Heart right ventricle (tissue), 16 donors: ENCODE results near the gene CDH13. TPM values are rescaled to one million over a fixed set of nuclear protein-coding genes. Genes with fewer than 3 reads are reported as not detected.
"Not testable (repeated sequence)": the region's sequence is repeated elsewhere in the genome, so short reads cannot be mapped to it uniquely, and the experiment has no call there.

Source experiments
- ATAC-seq, 8 donors: fragments of 200-7000 bp; cut with Tn5 transposase; one replicate each; pipeline ENCODE4 v1.9.1; 2020; ENCODE audit warnings: mild to moderate bottlenecking in 8 of 8, moderate library complexity in 8 of 8, moderate number of reproducible peaks in 1 of 8
- DNase-seq, 2 donors: peaks; one replicate each; pipeline ENCODE4 v3.0.0-alpha.2; 2020
- H3K27ac ChIP-seq, 10 donors: fragments of 200-600 bp; sonication (generic) in 2 of 10; one replicate each; pipeline versions ENCODE4 v1.5.0 to v1.8.0; 2020 to 2022; ENCODE audit warnings: mild to moderate bottlenecking in 3 of 10
- H3K27me3 ChIP-seq, 7 donors: fragments of 200-600 bp; one replicate each; pipeline ENCODE4 v1.8.0; 2021 to 2022; ENCODE audit warnings: mild to moderate bottlenecking in 2 of 7
- H3K36me3 ChIP-seq, 9 donors: fragments of 200-600 bp; sonication (generic) in 1 of 9; one replicate each; pipeline versions ENCODE4 v1.5.0 to v1.8.0; 2020 to 2022; ENCODE audit warnings: mild to moderate bottlenecking in 2 of 9
- H3K4me1 ChIP-seq, 9 donors: fragments of 200-600 bp; sonication (generic) in 1 of 9; one replicate each; pipeline versions ENCODE4 v1.5.0 to v1.8.0; 2020 to 2022; ENCODE audit warnings: mild to moderate bottlenecking in 4 of 9
- H3K4me3 ChIP-seq, 10 donors: fragments of 200-600 bp; sonication (generic) in 2 of 10; one replicate each; pipeline versions ENCODE4 v1.5.0 to v1.8.0; 2020 to 2022; ENCODE audit warnings: mild to moderate bottlenecking in 7 of 10, moderate library complexity in 2 of 10
- H3K9me3 ChIP-seq, 11 donors: fragments of 200-600 bp in 10 of 11; sonication (generic) in 2 of 11; one replicate each; pipeline versions ENCODE4 v1.5.0 to v1.8.0; 2013 to 2022; ENCODE audit warnings: mild to moderate bottlenecking in 2 of 11, control low read depth in 1 of 11, moderate library complexity in 1 of 11
- WGBS, 2 donors: extraction: QIAGEN DNeasy Blood & Tissue Kit; methylation state at CpG; one replicate each; pipeline ENCODE4 v1.1.7; 2013; ENCODE audit warnings: inconsistent platforms in 1 of 2; 5-methylcytosine and 5-hydroxymethylcytosine counted together
- intact Hi-C, 10 donors: fragments of 100-400 bp; cut with DNase I; formaldehyde crosslinking; loops; one replicate each; pipeline versions ENCODE4 v1.11.1 to v1.14.2; 2022
- polyA plus RNA-seq, 2 donors: library from polyadenylated mRNA; stranded (reverse); fragments of 200-250 nt; gene quantifications; one replicate each; pipeline ENCODE4 v1.2.3, GENCODE V29; 2013
- total RNA-seq, 10 donors: library from RNA; stranded (reverse); fragmentation: NEBNext Ultra II Directional in 3 of 10; extraction: Animal tissue kit (Norgen Biotek cat#: 25700) in 3 of 10; gene quantifications; one replicate each; pipeline versions ENCODE4 v1.2.1 to v1.2.4, GENCODE V29; 2021 to 2023
- TF ChIP-seq, protein P1 (sequence below), 9 donors: fragments of 200-600 bp; sonication (generic) in 2 of 9; IDR thresholded peaks; one replicate each; pipeline versions ENCODE4 v1.5.0 to v1.8.0; 2021 to 2022; ENCODE audit warnings: antibody characterized with exemption in 9 of 9, mild to moderate bottlenecking in 5 of 9, moderate library complexity in 1 of 9
- donor health status: Arrhythmogenic right ventricular cardiomyopathy.
- donor health status: ischemic (EF 13 %, LVEDD 7.1; RV severe dilation, severe dysfunction).
- donor health status: healthy with polysubstance abuse.
- donor health status: DM: no; HTN: yes; CAD: no.
- donor health status: DM: no; HTN: no; CAD: no.
- donor health status: ischemic (EF 25% LVEDD 6.9; RV normal size, moderate dysfunction).
- donor health status: ischemic (EF 25% LVEDD 5.7; RV mildly dilated, moderate dysfunction).
- donor health status: healthy.
- donor health status: DM: yes; HTN: yes; CAD: no.
- donor health status: Ischemic cardiomyopathy.
- donor health status: ischemic (EF 35%, LVEDD 5.7; RV mildly dilated, moderate dysfunction).
- donor health status: nonischemic (EF 11% LVEDD 7.7; RV severe dilation, severe dysfunction).
- donor health status: DM: yes; HTN: yes; CAD: no.
- donor health status: PGD.
- donor health status: ischemic (EF 29% LVEDD 5.4; RV normal size, mild dysfunction).
- donor health status: nonischemic (EF 23%, LVEDD 6.1; RV moderate dilation, normal function).

Gene CDH13
- total and polyA plus RNA-seq, 12 donors: 15.5 to 221 (median 168) TPM

DNA sequence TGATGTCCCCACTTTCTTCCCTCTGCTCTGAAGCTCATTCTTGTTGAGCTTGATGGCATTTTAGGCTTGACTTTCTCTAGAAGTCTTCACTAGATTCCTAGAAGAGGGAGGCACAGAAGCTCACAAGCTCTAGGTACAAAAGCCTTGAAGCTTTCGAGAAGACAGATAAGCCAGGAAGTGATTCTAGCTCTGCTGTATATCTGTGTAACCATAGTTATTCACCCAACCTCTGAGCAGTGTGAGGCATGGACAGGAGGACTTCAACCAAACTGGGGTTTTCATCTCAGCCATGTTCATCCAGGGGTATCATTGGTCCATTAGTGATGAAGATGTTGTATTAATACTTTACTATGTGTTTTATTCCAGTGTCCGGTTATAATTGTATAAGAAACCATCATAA, 299.7 kb downstream of the CDH13 start:
- H3K4me3 ChIP-seq: no peak overlapping the region
- WGBS, 2 donors: 87 to 88% methylated on average over 2 of the region's 2 CpGs
- TF ChIP-seq, protein P1, sequence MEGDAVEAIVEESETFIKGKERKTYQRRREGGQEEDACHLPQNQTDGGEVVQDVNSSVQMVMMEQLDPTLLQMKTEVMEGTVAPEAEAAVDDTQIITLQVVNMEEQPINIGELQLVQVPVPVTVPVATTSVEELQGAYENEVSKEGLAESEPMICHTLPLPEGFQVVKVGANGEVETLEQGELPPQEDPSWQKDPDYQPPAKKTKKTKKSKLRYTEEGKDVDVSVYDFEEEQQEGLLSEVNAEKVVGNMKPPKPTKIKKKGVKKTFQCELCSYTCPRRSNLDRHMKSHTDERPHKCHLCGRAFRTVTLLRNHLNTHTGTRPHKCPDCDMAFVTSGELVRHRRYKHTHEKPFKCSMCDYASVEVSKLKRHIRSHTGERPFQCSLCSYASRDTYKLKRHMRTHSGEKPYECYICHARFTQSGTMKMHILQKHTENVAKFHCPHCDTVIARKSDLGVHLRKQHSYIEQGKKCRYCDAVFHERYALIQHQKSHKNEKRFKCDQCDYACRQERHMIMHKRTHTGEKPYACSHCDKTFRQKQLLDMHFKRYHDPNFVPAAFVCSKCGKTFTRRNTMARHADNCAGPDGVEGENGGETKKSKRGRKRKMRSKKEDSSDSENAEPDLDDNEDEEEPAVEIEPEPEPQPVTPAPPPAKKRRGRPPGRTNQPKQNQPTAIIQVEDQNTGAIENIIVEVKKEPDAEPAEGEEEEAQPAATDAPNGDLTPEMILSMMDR (IDR thresholded peaks at IDR 0.05): no peak
- intact Hi-C loops: no loop called here
- ATAC-seq (no peak), DNase-seq (no peak)
- no peak overlapping the region for H3K27ac ChIP-seq
- peaks cover 0 to 7% (median 0%) of the 10 kb centered on the region in 11 donors for H3K9me3 ChIP-seq
- H3K4me1 ChIP-seq: peaks cover 0 to 11% (median 0%) of the 10 kb centered on the region in 9 donors
- H3K27me3 ChIP-seq: no peaks in the 10 kb centered on the region
- no peaks in the 10 kb centered on the region for H3K36me3 ChIP-seq

DNA sequence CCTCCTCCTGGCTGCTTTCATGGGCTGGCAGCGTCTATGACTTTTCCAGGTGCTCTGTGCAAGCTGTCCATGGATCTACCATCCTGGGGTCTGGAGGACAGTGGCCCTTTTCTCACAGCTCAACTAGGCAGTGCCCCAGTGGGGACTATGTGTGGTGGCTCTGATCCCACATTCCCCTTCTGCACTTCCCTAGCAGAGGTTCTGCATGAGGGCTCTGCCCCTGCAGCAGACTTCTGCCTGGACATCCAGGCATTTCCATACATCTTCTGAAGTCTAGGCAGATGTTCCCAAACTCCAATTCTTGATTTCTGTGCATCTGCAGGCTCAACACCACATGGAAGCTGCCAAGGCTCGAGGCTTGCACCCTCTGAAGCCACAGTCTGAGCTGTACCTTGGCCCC, 307.2 kb downstream of the CDH13 start:
- ATAC-seq, H3K4me1 ChIP-seq, DNase-seq, H3K36me3 ChIP-seq, H3K27ac ChIP-seq, intact Hi-C loops, H3K27me3 ChIP-seq, H3K4me3 ChIP-seq: not testable (repeated sequence)
- 63 to 93% methylated on average over 2 of the region's 2 CpGs for WGBS, 2 donors
- peaks cover 0 to 12% (median 0%) of the 10 kb centered on the region in 11 donors for H3K9me3 ChIP-seq

DNA sequence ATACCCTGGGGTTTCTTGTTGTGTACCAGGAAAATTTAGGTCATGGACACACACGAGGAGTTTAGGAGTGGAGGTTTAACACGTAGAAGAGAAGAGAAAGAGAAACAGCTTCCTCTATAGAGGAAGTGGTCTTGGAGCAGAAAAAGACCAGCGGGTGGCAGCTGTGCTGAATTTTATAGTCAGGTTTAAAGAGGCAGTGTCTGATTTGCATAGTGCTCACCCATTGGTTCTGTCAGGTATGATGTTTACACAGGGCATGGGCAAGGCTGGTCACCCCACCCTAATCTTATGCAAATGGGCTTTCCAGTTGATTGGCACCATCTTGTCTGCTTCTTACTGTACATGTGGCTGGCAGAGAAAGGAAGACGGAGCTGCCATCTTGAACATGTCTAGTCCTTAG, 309.0 kb downstream of the CDH13 start:
- H3K4me1 ChIP-seq: no peaks in the 10 kb centered on the region
- no peak for ATAC-seq
- no peak for DNase-seq
- no peaks in the 10 kb centered on the region for H3K27me3 ChIP-seq
- H3K9me3 ChIP-seq: peaks cover 0 to 12% (median 0%) of the 10 kb centered on the region in 11 donors
- TF ChIP-seq, protein P1 (IDR thresholded peaks at IDR 0.05): no peak
- no peak overlapping the region for H3K27ac ChIP-seq
- intact Hi-C loops: no loop called here
- WGBS, 2 donors: 63 to 89% methylated on average over 4 of the region's 4 CpGs
- no peak overlapping the region for H3K4me3 ChIP-seq
- H3K36me3 ChIP-seq: no peaks in the 10 kb centered on the region

DNA sequence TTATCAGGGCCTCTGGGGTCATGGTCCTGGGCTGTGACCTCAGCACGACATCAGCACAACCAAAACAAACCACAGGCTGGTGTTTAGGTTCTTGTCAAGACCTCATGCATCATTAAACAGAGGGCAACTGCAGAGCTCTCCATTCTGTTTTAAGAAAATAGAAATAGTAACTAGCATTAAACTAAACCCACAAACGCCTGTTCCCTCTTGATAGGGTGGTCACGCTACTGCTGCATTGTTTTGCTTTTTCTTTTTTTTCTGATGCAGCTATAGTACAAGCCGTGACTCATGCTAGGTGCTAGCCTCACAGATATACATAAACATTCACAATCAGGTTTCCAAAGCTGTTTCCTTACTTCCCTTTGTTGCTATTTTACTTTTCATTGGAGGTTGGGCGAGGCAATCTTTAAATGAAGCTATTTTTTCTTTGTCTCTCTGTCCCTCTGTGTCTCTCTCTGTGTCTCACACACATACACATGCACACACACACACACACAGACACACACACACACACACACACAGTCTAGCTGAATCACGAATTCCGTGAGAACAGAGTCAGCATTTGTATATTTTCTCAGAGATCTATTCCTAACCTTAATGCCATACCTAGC, 310.3 kb downstream of the CDH13 start:
- H3K4me3 ChIP-seq: no peak overlapping the region
- no peak overlapping the region for H3K27ac ChIP-seq
- DNase-seq: no peak
- H3K9me3 ChIP-seq: peaks cover 0 to 12% (median 0%) of the 10 kb centered on the region in 11 donors
- peak in 1 of 8 donors; percentile 42 for ATAC-seq
- intact Hi-C loops: no loop called here
- H3K27me3 ChIP-seq: no peaks in the 10 kb centered on the region
- no peaks in the 10 kb centered on the region for H3K4me1 ChIP-seq
- TF ChIP-seq, protein P1 (IDR thresholded peaks at IDR 0.05): no peak
- no peaks in the 10 kb centered on the region for H3K36me3 ChIP-seq
- 75 to 78% methylated on average over 7 of the region's 7 CpGs for WGBS, 2 donors

DNA sequence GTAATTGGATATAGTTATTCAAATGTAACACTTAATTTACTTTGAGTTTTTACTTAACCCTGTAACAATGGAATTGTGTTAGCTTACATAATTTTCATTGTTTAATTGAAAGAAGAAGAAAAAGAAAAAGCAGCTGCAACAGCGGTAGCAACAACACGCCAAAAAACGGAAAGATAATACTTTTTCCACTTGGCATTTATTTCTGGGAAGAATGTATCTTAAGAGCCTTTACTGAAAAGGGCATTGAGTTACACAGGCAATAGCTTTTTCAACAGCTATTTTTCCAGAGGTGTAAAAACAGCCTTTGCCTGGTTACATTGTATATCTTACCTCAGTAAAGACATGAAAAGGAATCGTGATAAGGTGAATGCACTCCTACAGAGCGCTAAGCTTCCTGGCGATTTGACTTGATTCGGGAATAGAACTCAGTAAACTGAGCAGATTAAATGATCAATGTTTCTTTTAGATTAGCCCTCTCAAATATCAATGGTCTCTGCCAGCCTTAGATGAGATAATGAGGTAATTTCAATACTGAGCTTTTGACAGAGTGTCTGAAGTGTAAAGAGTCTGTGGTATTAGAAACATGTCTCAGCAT, 311.3 kb downstream of the CDH13 start:
- ATAC-seq: no peak
- TF ChIP-seq, protein P1 (IDR thresholded peaks at IDR 0.05): no peak

More for the DNA sequence above, 311.3 kb downstream of the CDH13 start:
- intact Hi-C loops: no loop called here
- no peaks in the 10 kb centered on the region for H3K27me3 ChIP-seq
- H3K4me1 ChIP-seq: no peaks in the 10 kb centered on the region
- no peak for DNase-seq
- no peak overlapping the region for H3K4me3 ChIP-seq
- WGBS, 2 donors: 72 to 83% methylated on average over 7 of the region's 7 CpGs
- H3K27ac ChIP-seq: no peak overlapping the region
- no peaks in the 10 kb centered on the region for H3K36me3 ChIP-seq
- H3K9me3 ChIP-seq: peaks cover 0 to 12% (median 0%) of the 10 kb centered on the region in 11 donors
